Vagina (tissue), 2 donors: ENCODE measurements around the gene NOB1.

Experiments used
- CTCF ChIP-seq, 3 experiments: fragments of 450-650 bp in 2 of 3; fragments of 200-600 bp in 1 of 3; sonication (generic) in 1 of 3; IDR thresholded peaks; one replicate each; pipeline ENCODE4 v1.5.1; 2017 to 2019; ENCODE audit warnings: antibody characterized with exemption in 3 of 3, mild to moderate bottlenecking in 2 of 3, moderate library complexity in 2 of 3
- POLR2AphosphoS5 ChIP-seq, 2 donors: sonication (generic); formaldehyde crosslinking; IDR thresholded peaks; one replicate each; pipeline ENCODE4 v1.9.0; 2017; ENCODE audit warnings: antibody characterized with exemption in 2 of 2, mild to moderate bottlenecking in 2 of 2, low read depth in 1 of 2; ENCODE audit not compliant: insufficient read depth in 1 of 2

- TF ChIP-seq CTCF (IDR thresholded peaks at IDR 0.05) (no peak), POLR2AphosphoS5 (IDR thresholded peaks at IDR 0.05; ENCODE audit: insufficient read depth in 1 of 2, low read depth in 1 of 2) (no peak)
Measured at GRCh38 chr16:69747115-69747514, 7.6 kb downstream of the NOB1 start.
